Adrenal gland (tissue), 5 donors: ENCODE results near the gene NOCT.

Experiments
- CTCF ChIP-seq, 6 experiments: fragments of 450-650 bp in 4 of 6; fragments of 200-600 bp in 2 of 6; sonication (generic) in 1 of 6; IDR thresholded peaks; 1 replicate in 5 of 6; 2 replicates in 1 of 6; pipeline versions ENCODE4 v1.5.1 to v1.8.0; 2016 to 2021; ENCODE audit warnings: antibody characterized with exemption in 6 of 6, mild to moderate bottlenecking in 2 of 6, moderate library complexity in 1 of 6
- POLR2A ChIP-seq, 2 donors: fragments of 450-650 bp; IDR thresholded peaks; one replicate each; pipeline ENCODE4 v1.6.1; 2017; ENCODE audit warnings: antibody characterized with exemption in 2 of 2, mild to moderate bottlenecking in 2 of 2, moderate library complexity in 1 of 2
- donor health status: DM: no; HTN: no; CAD: no.

- TF ChIP-seq CTCF (IDR thresholded peaks at IDR 0.05) (no peak), POLR2A (IDR thresholded peaks at IDR 0.05) (no peak)
These were observed 39.1 kb upstream of the NOCT start for GRCh38 chr4:138976526-138976925.
